ENCODE results near the gene PPM1B.

The PPM1B gene

DNA sequence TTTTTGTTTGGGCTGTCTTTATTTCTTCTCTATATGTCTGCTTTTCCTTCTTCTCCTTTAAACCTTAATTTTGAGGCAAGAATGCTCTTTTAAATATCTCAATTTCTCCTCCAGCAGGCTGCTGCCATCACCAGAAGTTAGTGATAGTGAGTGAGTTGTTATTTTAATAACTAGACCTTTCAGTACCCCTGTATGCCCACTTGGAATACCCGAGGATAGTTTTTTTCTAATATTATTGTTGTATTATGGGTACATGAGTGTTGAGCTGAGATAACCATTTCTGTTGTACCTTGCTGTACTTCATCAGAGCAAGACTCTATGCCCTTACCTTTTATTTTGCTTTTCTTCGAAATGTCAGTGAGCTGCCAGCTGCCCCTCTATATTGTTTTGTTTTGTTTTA lies 50.1 kb downstream of the PPM1B start:
- Histone ChIP-seq H3K4me1 (ENCODE audit: control extremely low read depth in 1 of 4, control insufficient read depth in 4 of 4, insufficient read depth in 4 of 4, low read length in 3 of 4) (no peaks in the 10 kb centered on the region), H3K27ac (ENCODE audit: insufficient read depth in 1 of 2, low read depth in 1 of 2, low read length in 2 of 2, poor library complexity in 1 of 2, severe bottlenecking in 2 of 2) (no peak overlapping the region), H3K27me3 (replicated peaks in 2 of 5; ENCODE audit: control insufficient read depth in 4 of 5, insufficient read depth in 5 of 5, low read length in 4 of 5) (no peaks in the 10 kb centered on the region), H3K36me3 (ENCODE audit: control insufficient read depth in 4 of 4, insufficient read depth in 4 of 4, low read length in 3 of 4) (peaks cover 14 to 40% (median 19%) of the 10 kb centered on the region in 4 experiments), H3K4me3 (ENCODE audit: control insufficient read depth in 1 of 7, extremely low read depth in 1 of 7, insufficient read depth in 4 of 7, low read depth in 2 of 7, low read length in 6 of 7) (no peak overlapping the region), H3K9me3 (ENCODE audit: control extremely low read depth in 1 of 5, control insufficient read depth in 4 of 5, insufficient read depth in 2 of 5, low read depth in 1 of 5, low read length in 4 of 5) (no peaks in the 10 kb centered on the region)
- ChIA-PET CTCF (interaction anchor here (0.6 to 2.8 kb wide), 4 partner anchors 12 to 130 kb away, joined by 3 to 11 read pairs (median 4); no protein-coding TSS in a partner anchor), POLR2A (no interaction called here)
- peak in 2 of 3 donors; percentile 22 to 34 for DNase-seq
- WGBS (ENCODE audit: insufficient coverage) = no CpG with 5 or more reads among the region's 2 CpGs

DNA sequence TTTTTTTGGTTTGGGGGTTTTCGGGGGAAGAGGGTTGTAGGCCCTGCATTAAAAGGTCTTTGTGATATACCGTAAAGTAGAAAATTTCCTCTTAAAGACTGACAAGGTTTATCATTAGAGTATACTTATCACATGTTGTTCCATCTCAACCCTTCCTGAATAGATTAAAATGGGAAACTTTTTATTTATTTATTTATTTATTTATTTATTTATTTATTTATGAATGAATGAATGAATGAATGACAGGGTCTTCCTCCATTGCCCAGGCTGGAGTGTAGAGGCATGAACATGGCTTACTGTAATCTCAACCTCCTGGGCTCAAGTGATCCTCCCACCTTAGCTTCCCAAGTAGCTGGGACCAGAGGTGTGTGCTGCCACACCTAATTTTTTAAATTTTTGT lies 58.1 kb downstream of the PPM1B start:
- POLR2A ChIA-PET = no interaction called here
- H3K27ac ChIP-seq (ENCODE audit: insufficient read depth in 1 of 2, low read depth in 1 of 2, low read length in 2 of 2, poor library complexity in 1 of 2, severe bottlenecking in 2 of 2) = no peak overlapping the region
- H3K36me3 ChIP-seq (ENCODE audit: control insufficient read depth in 4 of 4, insufficient read depth in 4 of 4, low read length in 3 of 4) = peaks cover 2 to 23% (median 9%) of the 10 kb centered on the region in 4 experiments
- DNase-seq = no peak
- no peaks in the 10 kb centered on the region for H3K9me3 ChIP-seq (ENCODE audit: control extremely low read depth in 1 of 5, control insufficient read depth in 4 of 5, insufficient read depth in 2 of 5, low read depth in 1 of 5, low read length in 4 of 5)
- no peaks in the 10 kb centered on the region for H3K4me1 ChIP-seq (ENCODE audit: control extremely low read depth in 1 of 4, control insufficient read depth in 4 of 4, insufficient read depth in 4 of 4, low read length in 3 of 4)
- no peak overlapping the region for H3K4me3 ChIP-seq (ENCODE audit: control insufficient read depth in 1 of 7, extremely low read depth in 1 of 7, insufficient read depth in 4 of 7, low read depth in 2 of 7, low read length in 6 of 7)
- no peaks in the 10 kb centered on the region for H3K27me3 ChIP-seq (replicated peaks in 2 of 5; ENCODE audit: control insufficient read depth in 4 of 5, insufficient read depth in 5 of 5, low read length in 4 of 5)
- CTCF ChIA-PET = interaction anchor here (0.9 to 1.1 kb wide), 2 partner anchors 10 to 16 kb away, joined by 3 read pairs; no protein-coding TSS in a partner anchor
- WGBS (ENCODE audit: insufficient coverage) = no CpG with 5 or more reads among the region's 2 CpGs

DNA sequence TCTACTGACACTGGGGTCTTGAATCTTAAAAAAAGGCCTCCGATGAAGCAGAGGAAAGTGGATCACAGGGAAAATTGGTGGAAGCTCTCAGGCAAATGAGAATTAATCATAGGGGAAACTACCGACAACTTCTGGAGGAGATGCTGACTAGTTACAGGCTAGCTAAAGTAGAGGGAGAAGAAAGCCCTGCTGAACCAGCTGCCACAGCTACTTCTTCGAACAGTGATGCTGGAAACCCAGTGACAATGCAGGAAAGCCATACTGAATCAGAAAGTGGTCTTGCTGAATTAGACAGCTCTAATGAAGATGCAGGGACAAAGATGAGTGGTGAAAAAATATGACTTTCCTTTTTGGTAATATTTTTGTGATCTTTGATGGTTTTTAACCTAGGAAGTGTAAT lies 61.7 kb downstream of the PPM1B start:
- H3K27me3 ChIP-seq (replicated peaks in 2 of 5; ENCODE audit: control insufficient read depth in 4 of 5, insufficient read depth in 5 of 5, low read length in 4 of 5) = no peaks in the 10 kb centered on the region
- H3K27ac ChIP-seq (ENCODE audit: insufficient read depth in 1 of 2, low read depth in 1 of 2, low read length in 2 of 2, poor library complexity in 1 of 2, severe bottlenecking in 2 of 2) = no peak overlapping the region
- H3K36me3 ChIP-seq (ENCODE audit: control insufficient read depth in 4 of 4, insufficient read depth in 4 of 4, low read length in 3 of 4) = peaks cover 4 to 13% (median 9%) of the 10 kb centered on the region in 4 experiments
- H3K9me3 ChIP-seq (ENCODE audit: control extremely low read depth in 1 of 5, control insufficient read depth in 4 of 5, insufficient read depth in 2 of 5, low read depth in 1 of 5, low read length in 4 of 5) = no peaks in the 10 kb centered on the region
- no peak overlapping the region for H3K4me3 ChIP-seq (ENCODE audit: control insufficient read depth in 1 of 7, extremely low read depth in 1 of 7, insufficient read depth in 4 of 7, low read depth in 2 of 7, low read length in 6 of 7)
- ChIA-PET CTCF (interaction anchor here (1.0 to 1.5 kb wide), 2 partner anchors 8 to 11 kb away, joined by 4 read pairs; no protein-coding TSS in a partner anchor), POLR2A (no interaction called here)
- no peak for DNase-seq
- peaks cover 0 to 5% (median 4%) of the 10 kb centered on the region in 4 experiments for H3K4me1 ChIP-seq (ENCODE audit: control extremely low read depth in 1 of 4, control insufficient read depth in 4 of 4, insufficient read depth in 4 of 4, low read length in 3 of 4)
- WGBS (ENCODE audit: insufficient coverage) = 92% methylated on average over 3 of the region's 3 CpGs

DNA sequence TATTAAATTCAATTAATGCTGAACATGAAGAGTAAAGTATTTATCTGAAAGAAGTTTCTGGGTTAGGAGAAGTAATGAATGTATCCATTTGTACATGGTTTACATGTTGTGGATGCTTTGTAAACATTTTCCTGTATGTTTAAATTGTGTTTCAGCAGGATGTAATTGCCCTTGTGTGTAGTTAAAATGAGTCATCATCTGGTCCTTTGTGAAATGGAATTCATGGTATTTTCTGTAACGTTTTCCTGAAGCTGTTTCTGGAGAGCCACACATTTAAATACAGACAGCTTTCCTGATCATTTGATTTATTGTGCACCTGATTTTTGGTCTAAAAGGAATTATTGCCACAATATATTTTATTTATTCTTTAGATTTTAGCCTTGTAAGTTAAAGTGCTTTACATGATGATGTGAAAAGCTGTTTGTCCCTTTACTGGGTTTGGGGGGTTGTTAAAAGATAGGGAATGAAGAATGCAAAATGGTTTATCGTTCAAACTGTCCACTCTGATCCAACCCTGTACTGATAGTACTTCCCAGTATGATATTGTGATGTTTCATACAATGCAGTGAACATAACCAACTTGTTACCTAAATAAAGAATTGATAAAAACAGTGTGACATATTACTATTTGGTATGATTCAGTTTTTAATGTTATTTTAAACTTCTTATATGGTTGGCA lies 64.9 kb downstream of the PPM1B start:
- DNase-seq = peak in 1 of 3 donors; percentile 27
- Histone ChIP-seq H3K36me3 (ENCODE audit: control insufficient read depth in 4 of 4, insufficient read depth in 4 of 4, low read length in 3 of 4) (peaks cover 3 to 9% (median 4%) of the 10 kb centered on the region in 4 experiments), H3K27me3 (replicated peaks in 2 of 5; ENCODE audit: control insufficient read depth in 4 of 5, insufficient read depth in 5 of 5, low read length in 4 of 5) (no peaks in the 10 kb centered on the region), H3K27ac (ENCODE audit: insufficient read depth in 1 of 2, low read depth in 1 of 2, low read length in 2 of 2, poor library complexity in 1 of 2, severe bottlenecking in 2 of 2) (no peak overlapping the region), H3K4me3 (ENCODE audit: control insufficient read depth in 1 of 7, extremely low read depth in 1 of 7, insufficient read depth in 4 of 7, low read depth in 2 of 7, low read length in 6 of 7) (no peak overlapping the region), H3K9me3 (ENCODE audit: control extremely low read depth in 1 of 5, control insufficient read depth in 4 of 5, insufficient read depth in 2 of 5, low read depth in 1 of 5, low read length in 4 of 5) (no peaks in the 10 kb centered on the region), H3K4me1 (ENCODE audit: control extremely low read depth in 1 of 4, control insufficient read depth in 4 of 4, insufficient read depth in 4 of 4, low read length in 3 of 4) (peaks cover 3 to 21% (median 16%) of the 10 kb centered on the region in 4 experiments)
- POLR2A ChIA-PET = no interaction called here
- CTCF ChIA-PET = interaction anchor here (0.7 to 1.6 kb wide), 3 partner anchors 11 to 144 kb away, joined by 3 to 9 read pairs (median 4); no protein-coding TSS in a partner anchor
- no CpG with 5 or more reads among the region's 2 CpGs for whole genome bisulfite sequencing (ENCODE audit: insufficient coverage)

DNA sequence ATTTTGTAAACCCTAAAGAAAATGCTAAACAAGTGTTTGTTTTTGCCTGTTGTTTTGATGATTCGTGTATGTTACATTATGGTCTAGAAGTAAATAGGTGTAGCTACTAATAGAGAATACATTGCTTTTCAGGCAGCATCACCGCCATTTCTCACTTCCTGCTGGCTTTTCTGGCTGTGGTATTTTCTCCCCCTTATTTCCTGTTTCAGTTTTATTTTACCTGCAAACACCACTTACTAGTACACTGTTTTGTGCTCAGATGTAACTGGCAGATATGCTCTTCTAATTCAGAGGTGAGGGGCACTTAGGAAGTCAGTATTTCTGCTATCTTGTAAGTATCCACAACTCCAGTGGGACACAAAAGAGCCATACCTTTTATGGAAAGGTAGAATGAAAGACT lies 68.5 kb downstream of the PPM1B start:
- H3K4me1 ChIP-seq (ENCODE audit: control extremely low read depth in 1 of 4, control insufficient read depth in 4 of 4, insufficient read depth in 4 of 4, low read length in 3 of 4) = peaks cover 3 to 21% (median 16%) of the 10 kb centered on the region in 4 experiments
- POLR2A ChIA-PET = no interaction called here
- no peaks in the 10 kb centered on the region for H3K27me3 ChIP-seq (replicated peaks in 2 of 5; ENCODE audit: control insufficient read depth in 4 of 5, insufficient read depth in 5 of 5, low read length in 4 of 5)
- H3K9me3 ChIP-seq (ENCODE audit: control extremely low read depth in 1 of 5, control insufficient read depth in 4 of 5, insufficient read depth in 2 of 5, low read depth in 1 of 5, low read length in 4 of 5) = no peaks in the 10 kb centered on the region
- WGBS (ENCODE audit: insufficient coverage) = no CpG with 5 or more reads among the region's 2 CpGs
- peak overlapping the region in 1 of 2 experiments; percentile 4 for H3K27ac ChIP-seq (ENCODE audit: insufficient read depth in 1 of 2, low read depth in 1 of 2, low read length in 2 of 2, poor library complexity in 1 of 2, severe bottlenecking in 2 of 2)
- CTCF ChIA-PET = interaction anchor here (2.0 kb wide), 1 partner anchor 149 kb away, joined by 6 read pairs; no protein-coding TSS in a partner anchor
- H3K4me3 ChIP-seq (ENCODE audit: control insufficient read depth in 1 of 7, extremely low read depth in 1 of 7, insufficient read depth in 4 of 7, low read depth in 2 of 7, low read length in 6 of 7) = peak overlapping the region in 4 of 7 experiments; percentile 28 to 42 (median 36)
- peaks cover 0 to 3% (median 1%) of the 10 kb centered on the region in 4 experiments for H3K36me3 ChIP-seq (ENCODE audit: control insufficient read depth in 4 of 4, insufficient read depth in 4 of 4, low read length in 3 of 4)
- DNase-seq = peak; percentile 15 to 59 (median 36)

DNA sequence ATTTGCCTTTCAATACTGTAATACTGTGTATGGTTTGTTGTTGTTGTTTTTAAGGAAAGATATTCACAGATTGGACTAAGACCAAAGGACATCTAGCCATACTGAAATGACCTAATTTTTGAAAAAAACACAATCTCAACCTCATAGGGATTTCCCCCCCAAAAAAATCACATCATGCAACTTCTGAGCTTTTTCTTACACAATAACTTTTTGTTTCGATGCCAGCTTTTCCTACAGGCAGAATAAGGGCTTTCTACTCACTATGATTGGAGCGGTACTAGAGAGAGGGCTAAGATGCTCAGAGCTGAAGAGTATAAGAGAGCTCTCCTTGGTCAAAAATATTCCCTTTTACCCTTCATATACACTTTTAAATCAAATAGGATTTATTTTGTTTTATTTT lies 74.2 kb downstream of the PPM1B start:
- no peak overlapping the region for H3K27ac ChIP-seq (ENCODE audit: insufficient read depth in 1 of 2, low read depth in 1 of 2, low read length in 2 of 2, poor library complexity in 1 of 2, severe bottlenecking in 2 of 2)
- WGBS (ENCODE audit: insufficient coverage) = no CpG with 5 or more reads among the region's 2 CpGs
- no peaks in the 10 kb centered on the region for H3K36me3 ChIP-seq (ENCODE audit: control insufficient read depth in 4 of 4, insufficient read depth in 4 of 4, low read length in 3 of 4)
- H3K4me3 ChIP-seq (ENCODE audit: control insufficient read depth in 1 of 7, extremely low read depth in 1 of 7, insufficient read depth in 4 of 7, low read depth in 2 of 7, low read length in 6 of 7) = no peak overlapping the region
- H3K9me3 ChIP-seq (ENCODE audit: control extremely low read depth in 1 of 5, control insufficient read depth in 4 of 5, insufficient read depth in 2 of 5, low read depth in 1 of 5, low read length in 4 of 5) = no peaks in the 10 kb centered on the region
- ChIA-PET CTCF (interaction anchor here (0.6 to 2.1 kb wide), 12 partner anchors 10 to 174 kb away, joined by 3 to 7 read pairs (median 3); no protein-coding TSS in a partner anchor), POLR2A (interaction anchor here (0.6 kb wide), 1 partner anchor 120 kb away, joined by 6 read pairs; no protein-coding TSS in a partner anchor)
- H3K4me1 ChIP-seq (ENCODE audit: control extremely low read depth in 1 of 4, control insufficient read depth in 4 of 4, insufficient read depth in 4 of 4, low read length in 3 of 4) = peaks cover 0 to 11% (median 7%) of the 10 kb centered on the region in 4 experiments
- DNase-seq = no peak
- H3K27me3 ChIP-seq (replicated peaks in 2 of 5; ENCODE audit: control insufficient read depth in 4 of 5, insufficient read depth in 5 of 5, low read length in 4 of 5) = no peaks in the 10 kb centered on the region

All from common myeloid progenitor, CD34-positive (primary cell).